RWPE1 (cell line): ENCODE measurements around the gene PASD1.
A peak's percentile ranks its signal among the peaks of the same experiment; 100 is the strongest.

ENCODE experiments used
- CTCF ChIA-PET: fragments of 350-600 bp; sonication (Branson Sonifier 250); formaldehyde crosslinking; extraction: SDS; loops from one replicate; lab custom pipeline; 2021; lab: Yijun Ruan, JAX
- POLR2A ChIA-PET: fragments of 400-600 bp; formaldehyde crosslinking; extraction: SDS; loops from one replicate; lab custom pipeline; 2020; ENCODE audit warnings: antibody characterized with exemption; ENCODE audit not compliant: low non-redundant PET; lab: Yijun Ruan, JAX
- DNase-seq: peaks from one replicate; pipeline ENCODE4 v3.0.0; 2012; ENCODE audit warnings: low spot score
- H3K27ac ChIP-seq: fragments of 450-650 bp; 2 replicates; pipeline ENCODE4 v1.5.1; 2017
- TF ChIP-seq, protein P1 (sequence below): fragments of 450-650 bp; conservative IDR thresholded peaks from 2 replicates; pipeline ENCODE4 v1.5.1; 2017; ENCODE audit warnings: low read depth, mild to moderate bottlenecking

The PASD1 gene

DNA sequence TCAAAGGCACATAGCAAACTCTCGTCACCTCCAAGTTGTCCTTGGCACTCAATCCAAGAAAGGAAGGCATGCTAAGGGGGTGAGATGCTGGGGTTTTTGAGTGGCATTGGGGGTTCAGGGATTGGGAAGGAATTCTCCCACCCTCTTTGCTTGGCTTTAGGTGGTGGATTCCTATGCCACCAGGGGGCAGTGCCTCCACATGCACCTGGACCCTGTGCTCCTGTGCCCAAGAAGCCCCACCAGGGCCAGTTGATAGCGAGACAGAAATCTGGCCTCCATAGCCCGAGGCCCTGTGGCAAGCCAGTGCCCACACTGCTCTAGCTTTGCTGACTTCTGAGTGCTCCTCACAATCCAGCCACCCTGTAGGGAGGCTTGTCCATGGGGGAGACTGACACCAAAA, 150.4 kb downstream of the PASD1 start:
- ChIA-PET POLR2A (no interaction called here), CTCF (no interaction called here)
- DNase-seq: peak; percentile 10
- H3K27ac ChIP-seq: no peak overlapping the region
- TF ChIP-seq, protein P1, sequence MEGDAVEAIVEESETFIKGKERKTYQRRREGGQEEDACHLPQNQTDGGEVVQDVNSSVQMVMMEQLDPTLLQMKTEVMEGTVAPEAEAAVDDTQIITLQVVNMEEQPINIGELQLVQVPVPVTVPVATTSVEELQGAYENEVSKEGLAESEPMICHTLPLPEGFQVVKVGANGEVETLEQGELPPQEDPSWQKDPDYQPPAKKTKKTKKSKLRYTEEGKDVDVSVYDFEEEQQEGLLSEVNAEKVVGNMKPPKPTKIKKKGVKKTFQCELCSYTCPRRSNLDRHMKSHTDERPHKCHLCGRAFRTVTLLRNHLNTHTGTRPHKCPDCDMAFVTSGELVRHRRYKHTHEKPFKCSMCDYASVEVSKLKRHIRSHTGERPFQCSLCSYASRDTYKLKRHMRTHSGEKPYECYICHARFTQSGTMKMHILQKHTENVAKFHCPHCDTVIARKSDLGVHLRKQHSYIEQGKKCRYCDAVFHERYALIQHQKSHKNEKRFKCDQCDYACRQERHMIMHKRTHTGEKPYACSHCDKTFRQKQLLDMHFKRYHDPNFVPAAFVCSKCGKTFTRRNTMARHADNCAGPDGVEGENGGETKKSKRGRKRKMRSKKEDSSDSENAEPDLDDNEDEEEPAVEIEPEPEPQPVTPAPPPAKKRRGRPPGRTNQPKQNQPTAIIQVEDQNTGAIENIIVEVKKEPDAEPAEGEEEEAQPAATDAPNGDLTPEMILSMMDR: peak; percentile 14; the same call in 1 of the 2 replicates

GRCh38 chrX:151714362-151714761, 150.9 kb downstream of the PASD1 start:
- DNase-seq: no peak
- POLR2A ChIA-PET: no interaction called here
- CTCF ChIA-PET: no interaction called here
- TF ChIP-seq, protein P1: no peak
- H3K27ac ChIP-seq: no peak overlapping the region

DNA sequence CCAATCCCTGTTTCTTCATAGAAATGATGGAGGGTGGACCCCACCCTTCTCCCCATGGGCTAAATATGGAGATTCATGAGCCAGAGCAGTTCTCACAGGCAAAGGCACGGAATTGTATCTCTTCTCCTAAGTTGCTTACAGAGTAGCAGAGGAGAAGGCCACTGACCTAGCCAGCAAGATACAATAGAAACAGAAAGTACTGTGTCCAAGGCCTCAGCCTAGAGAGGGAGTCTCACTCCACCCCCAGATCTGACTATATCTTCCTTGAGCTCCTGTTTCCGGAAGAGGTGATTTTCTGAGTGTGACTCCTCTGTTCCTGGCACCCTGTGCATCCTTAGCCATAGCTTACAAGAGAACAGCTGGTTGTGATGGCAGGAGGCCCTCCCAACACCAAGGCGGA, 152.3 kb downstream of the PASD1 start, which contains the start of gene FATE1:
FATE1 (plus strand) TSS at position 284 of the 400 bp plus-strand sequence; CDS start at position 369, 85 bp downstream.
- POLR2A ChIA-PET: no interaction called here
- CTCF ChIA-PET: no interaction called here
- H3K27ac ChIP-seq: no peak within 1 kb of the TSS
- TF ChIP-seq, protein P1: no peak
- DNase-seq: no peak

DNA sequence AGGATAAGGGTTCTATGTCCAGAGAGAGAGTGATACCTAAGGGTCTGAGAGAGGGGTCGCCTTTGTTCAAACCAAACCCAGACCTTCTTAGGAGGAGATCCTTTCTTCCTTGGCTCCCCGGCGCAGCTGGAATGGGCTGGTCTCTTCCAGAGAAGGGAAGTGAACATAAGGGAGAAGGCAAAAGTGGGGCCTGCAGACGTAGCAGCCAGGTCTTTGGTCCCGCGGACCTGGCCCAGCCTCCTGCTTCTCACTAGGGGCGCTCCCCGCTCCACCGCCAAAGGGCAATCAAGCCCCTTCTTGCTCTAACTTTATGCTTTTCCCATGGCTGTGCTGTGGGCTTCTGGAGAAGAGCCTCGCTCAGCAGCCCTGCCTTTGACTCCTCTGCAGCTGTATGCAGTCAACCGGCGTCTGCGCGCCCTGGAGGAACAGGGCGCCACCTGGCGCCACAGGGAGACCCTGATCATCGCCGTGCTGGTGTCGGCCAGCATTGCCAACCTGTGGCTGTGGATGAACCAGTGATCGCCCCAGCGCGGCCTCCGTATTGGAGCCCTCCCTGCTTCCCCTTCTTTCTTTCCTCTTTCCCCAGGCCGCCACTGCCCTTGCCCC, 158.9 kb downstream of the PASD1 start:
- no peak for DNase-seq
- ChIA-PET POLR2A (no interaction called here), CTCF (no interaction called here)
- TF ChIP-seq, protein P1: no peak
- H3K27ac ChIP-seq: no peak overlapping the region

- CTCF ChIA-PET: no interaction called here
- DNase-seq: no peak
- TF ChIP-seq, protein P1: no peak
- POLR2A ChIA-PET: no interaction called here
- no peak overlapping the region for H3K27ac ChIP-seq
Observed at GRCh38 chrX:151723156-151723760, 159.8 kb downstream of the PASD1 start.

- CTCF ChIA-PET: no interaction called here
- TF ChIP-seq, protein P1: no peak
- POLR2A ChIA-PET: no interaction called here
- DNase-seq: no peak
- H3K27ac ChIP-seq: peak overlapping the region; percentile 28; the same call in 1 of the 2 replicates
Observed at GRCh38 chrX:151724563-151725337, 161.3 kb downstream of the PASD1 start.
